H7 (cell line): ENCODE results near the gene MUSK. TPM values are rescaled to one million over a fixed set of nuclear protein-coding genes. Genes with fewer than 3 reads are reported as not detected.
A peak's percentile ranks its signal among the peaks of the same experiment; 100 is the strongest.
"Not testable (repeated sequence)": the region's sequence is repeated elsewhere in the genome, so short reads cannot be mapped to it uniquely, and the experiment has no call there.

Experiments
- DNase-seq: peaks from one replicate; pipeline ENCODE4 v3.0.0; 2012
- H3K27me3 ChIP-seq: 2 replicates; pipeline ENCODE4 v1.6.0; 2011; ENCODE audit warnings: mild to moderate bottlenecking, low read length; ENCODE audit not compliant: control insufficient read depth, insufficient read depth
- H3K36me3 ChIP-seq: replicated peaks from 2 replicates; pipeline ENCODE4 v1.5.1; 2011; ENCODE audit warnings: low read length; ENCODE audit not compliant: control insufficient read depth, insufficient read depth
- H3K4me3 ChIP-seq: 2 replicates; pipeline ENCODE4 v1.5.1; 2011; ENCODE audit warnings: low read depth, mild to moderate bottlenecking, control low read depth, low read length, moderate library complexity; ENCODE audit not compliant: insufficient read depth
- total RNA-seq: library from RNA; depleted of rRNA; stranded (reverse); fragments of >200 nt; shearing (Covaris generic); gene quantifications from 2 replicates; pipeline ENCODE4 v1.2.3, GENCODE V29; 2014

Gene MUSK
- total RNA-seq, 1 experiment from 2014 or later, result not detected

DNA sequence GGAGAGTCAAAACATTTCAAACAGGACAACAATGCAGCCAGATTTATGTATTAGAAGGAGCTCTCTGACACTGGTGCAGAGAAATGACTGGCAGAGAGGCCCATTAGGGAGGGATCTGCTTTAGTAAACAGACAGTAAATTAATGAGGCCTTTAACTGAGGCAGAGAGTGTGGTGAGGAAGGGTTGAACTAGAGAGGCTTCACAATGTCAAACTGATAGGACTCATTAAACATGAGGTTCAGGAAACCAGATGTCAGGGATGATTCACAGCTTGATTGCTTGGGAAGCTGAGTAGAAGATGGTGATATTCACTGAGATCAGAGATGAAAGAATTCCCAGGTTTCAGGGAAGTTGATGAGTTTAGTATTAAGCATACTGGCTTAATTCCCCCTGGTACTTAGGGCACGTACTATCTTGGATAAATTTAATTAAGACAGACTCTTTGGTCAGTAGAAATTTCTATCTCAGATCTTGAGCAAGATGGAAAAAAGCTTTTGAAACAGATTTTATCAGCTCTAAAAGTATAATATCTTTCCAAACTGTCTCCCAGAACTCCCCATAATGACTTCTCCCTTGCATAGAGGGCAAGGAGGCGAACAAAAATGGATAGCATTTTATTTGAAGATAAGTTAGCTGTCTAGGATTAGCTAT is 8.6 kb upstream of the MUSK start:
- DNase-seq, result no peak
- Histone ChIP-seq H3K4me3 (no peak overlapping the region), H3K36me3 (no peaks in the 10 kb centered on the region), H3K27me3 (no peaks in the 10 kb centered on the region)

DNA sequence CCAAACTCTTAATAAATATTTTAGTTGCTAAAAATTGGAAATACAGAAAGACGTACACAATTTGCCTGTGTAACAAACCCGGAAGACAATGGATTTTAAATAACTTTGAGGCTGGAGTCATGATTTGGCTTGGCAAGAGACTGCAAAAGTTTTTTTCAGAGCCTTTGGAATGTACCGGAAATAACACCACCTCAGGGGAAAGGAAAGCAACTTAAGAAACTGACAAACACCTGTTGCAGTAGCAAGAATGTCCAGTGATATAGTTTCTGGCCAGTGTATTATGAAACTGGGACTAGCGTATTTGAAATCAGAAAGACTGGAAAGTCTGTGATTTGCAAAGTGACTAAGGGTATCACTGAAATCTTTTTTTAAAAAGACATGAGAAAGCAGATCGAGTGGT is 842 bp downstream of the MUSK start:
- Histone ChIP-seq H3K4me3 (no peak overlapping the region), H3K27me3 (no peaks in the 10 kb centered on the region), H3K36me3 (no peaks in the 10 kb centered on the region)
- no peak for DNase-seq

DNA sequence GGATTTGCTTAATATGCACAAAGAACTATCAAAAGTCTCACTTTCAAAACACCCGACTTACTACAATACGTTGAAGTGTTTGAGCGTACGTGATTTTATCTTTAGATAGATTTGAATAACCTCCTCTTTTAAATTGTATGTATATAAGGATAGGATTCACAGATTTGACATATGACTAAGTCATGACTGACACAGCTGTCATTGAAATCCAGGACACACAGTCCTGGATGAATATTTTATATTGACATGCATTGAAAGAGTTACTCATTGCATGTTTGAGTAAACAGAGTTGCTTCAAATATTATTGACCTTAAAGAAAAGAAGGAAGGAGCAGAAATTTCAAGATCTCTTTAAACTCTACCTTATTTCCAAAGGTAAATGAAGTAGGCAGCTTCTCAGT is 3.3 kb downstream of the MUSK start:
- Histone ChIP-seq H3K4me3 (no peak overlapping the region), H3K27me3 (no peaks in the 10 kb centered on the region), H3K36me3 (no peaks in the 10 kb centered on the region)
- no peak for DNase-seq

DNA sequence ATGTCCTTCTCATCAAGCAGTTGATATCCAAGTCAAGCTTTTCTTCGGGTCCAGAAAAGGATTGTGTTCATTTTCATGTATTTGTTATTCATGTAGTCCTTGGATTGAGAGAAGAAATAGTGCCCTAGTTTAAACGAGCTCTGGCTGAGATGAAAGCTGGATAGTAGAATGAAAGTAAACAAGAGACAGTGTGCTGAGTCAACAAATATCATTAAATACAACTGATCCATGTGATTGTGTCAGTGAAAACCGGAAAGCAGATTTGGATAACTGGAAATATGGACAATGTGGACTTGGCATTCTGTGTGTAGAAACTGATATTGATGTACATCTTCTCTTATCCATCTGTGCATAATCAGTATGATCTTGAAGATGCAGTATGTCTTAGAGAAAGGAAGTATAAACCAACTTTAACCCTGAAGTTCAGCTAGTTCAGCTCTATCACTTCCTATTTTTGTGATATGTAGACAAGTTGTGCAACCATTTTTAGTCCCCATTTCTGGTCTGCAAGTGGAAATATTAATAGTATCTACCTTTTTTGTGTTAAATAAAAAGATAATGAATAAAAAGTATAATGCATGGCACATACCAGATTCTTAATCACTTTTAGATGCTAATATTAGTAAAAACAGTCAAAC is 4.4 kb downstream of the MUSK start:
- Histone ChIP-seq H3K36me3 (no peaks in the 10 kb centered on the region), H3K27me3 (no peaks in the 10 kb centered on the region), H3K4me3 (no peak overlapping the region)
- no peak for DNase-seq

DNA sequence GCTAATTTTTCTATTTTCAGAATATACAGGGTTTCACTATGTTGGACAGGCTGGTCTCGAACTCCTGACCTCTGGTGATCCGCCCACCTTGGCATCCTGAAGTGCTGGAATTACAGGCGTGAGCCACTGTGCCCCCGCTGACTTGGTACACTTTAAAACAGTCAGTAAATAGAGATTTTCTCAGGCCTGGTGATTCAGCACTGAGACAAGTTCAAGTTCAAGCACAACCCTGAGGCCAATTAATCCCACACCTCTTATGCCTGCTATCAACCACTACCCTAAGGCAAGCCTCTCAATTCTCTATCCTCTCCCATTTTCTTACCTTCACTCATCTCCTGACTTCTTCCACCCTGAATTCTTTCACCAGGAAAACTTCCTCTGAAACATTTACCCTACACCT is 18.9 kb downstream of the MUSK start:
- DNase-seq, result no peak
- H3K4me3 ChIP-seq, result no peak overlapping the region
- no peaks in the 10 kb centered on the region for H3K27me3 ChIP-seq
- no peaks in the 10 kb centered on the region for H3K36me3 ChIP-seq

DNA sequence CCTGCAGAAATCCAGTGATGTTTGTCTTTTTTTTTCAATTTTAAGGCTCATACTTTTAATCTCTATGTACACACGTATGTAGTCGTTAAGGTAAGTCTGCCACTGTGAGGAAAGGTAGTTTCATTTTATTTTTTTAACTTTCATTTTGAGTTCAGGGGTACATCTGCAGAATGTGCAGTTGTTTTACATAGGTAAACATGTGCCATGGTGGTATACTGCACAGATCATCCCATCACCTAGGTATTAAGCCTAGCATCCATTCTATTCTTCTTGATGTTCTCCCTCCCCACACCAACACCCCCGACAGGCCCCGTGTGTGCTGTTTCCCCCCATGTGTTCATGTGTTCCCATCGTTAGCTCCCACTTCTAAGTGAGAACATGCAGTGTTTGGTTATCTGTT is 19.7 kb downstream of the MUSK start:
- no peak for DNase-seq
- no peaks in the 10 kb centered on the region for H3K27me3 ChIP-seq
- no peak overlapping the region for H3K4me3 ChIP-seq
- H3K36me3 ChIP-seq, result no peaks in the 10 kb centered on the region

DNA sequence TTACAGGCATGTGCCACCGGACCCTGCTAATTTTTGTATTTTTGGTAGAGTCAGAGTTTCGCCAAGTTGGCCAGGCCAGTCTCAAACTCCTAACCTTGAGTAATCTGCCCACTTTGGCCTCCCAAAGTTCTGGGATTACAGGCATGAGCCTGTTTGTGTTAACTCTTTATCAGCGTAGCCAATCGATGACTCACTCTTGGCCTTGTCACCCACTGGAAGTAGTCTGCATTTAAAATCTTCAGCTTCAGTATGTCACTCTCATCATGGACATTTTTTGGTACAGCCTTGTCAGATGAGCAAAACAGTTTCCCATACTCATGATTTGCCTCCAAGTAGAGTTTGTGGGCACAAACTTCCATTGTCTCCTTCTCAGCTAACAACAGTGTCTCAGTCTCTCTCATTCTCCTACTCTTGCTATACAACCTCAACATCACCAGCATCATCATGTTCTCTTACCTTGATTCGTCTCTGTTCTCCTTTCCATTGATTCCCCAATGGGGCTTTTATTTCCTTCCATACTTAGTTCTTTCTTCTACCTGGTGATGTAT is 22.5 kb downstream of the MUSK start:
- Histone ChIP-seq H3K4me3 (no peak overlapping the region), H3K27me3 (no peaks in the 10 kb centered on the region), H3K36me3 (no peaks in the 10 kb centered on the region)
- DNase-seq, result no peak

DNA sequence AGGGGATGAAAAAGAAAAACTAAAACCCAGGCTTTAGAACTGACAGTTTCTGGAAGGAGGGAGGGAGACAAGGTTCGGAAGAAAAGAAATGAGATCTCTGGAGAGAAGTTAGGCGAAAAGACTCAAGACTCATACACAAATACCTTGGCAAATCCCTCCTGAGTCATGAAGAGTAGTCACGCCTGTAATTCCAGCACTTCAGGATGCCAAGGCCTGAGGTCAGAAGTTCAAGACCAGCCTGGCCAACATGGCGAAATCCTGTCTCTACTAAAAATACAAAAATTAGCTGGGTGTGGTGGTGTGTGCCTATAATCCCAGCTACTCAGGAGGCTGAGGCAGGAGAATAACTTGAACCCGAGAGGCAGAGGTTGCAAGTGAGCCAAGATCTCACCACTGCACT is 27.3 kb downstream of the MUSK start:
- not testable (repeated sequence) for H3K27me3 ChIP-seq, H3K36me3 ChIP-seq, H3K4me3 ChIP-seq, DNase-seq

DNA sequence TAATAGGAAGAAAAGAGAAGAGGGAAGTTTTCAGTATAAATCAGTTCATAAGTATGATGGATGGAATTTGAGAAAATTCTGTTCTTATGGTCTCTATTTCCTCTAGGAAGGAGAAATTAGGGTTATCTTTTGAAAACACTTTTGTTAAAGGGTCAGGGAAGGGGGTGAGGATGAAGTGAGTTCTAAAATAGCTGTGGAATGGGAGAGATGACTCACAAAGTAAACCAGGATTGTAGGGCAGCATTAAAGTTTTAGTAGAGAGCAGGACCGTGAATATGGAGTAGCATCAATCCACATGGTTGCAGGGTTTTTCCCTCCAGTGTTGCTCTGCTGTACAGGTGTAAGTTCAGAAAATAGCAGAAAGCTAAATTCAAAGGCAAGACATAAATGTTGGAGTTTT is 32.4 kb downstream of the MUSK start:
- H3K27me3 ChIP-seq, result no peaks in the 10 kb centered on the region
- DNase-seq, result no peak
- no peak overlapping the region for H3K4me3 ChIP-seq
- no peaks in the 10 kb centered on the region for H3K36me3 ChIP-seq

DNA sequence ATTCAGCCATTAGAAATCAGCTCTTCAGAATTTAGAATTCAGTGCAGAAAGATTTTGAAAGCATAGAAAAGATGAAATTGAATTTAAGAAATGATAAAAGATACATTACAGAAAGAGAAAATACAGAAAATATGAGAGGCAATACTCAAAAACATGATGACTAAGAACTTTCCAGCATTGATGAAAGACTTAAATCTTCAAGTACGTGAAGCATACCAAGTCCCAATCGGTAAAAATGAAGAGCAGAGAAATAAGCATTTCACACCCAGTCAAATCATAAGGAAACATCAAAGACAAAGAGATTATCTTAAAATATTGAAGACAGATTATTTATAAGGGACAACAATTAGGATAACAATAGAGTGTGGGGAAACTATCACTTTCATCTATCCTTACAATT is 35.1 kb downstream of the MUSK start:
- Histone ChIP-seq H3K4me3 (no peak overlapping the region), H3K36me3 (no peaks in the 10 kb centered on the region), H3K27me3 (no peaks in the 10 kb centered on the region)
- DNase-seq, result no peak

DNA sequence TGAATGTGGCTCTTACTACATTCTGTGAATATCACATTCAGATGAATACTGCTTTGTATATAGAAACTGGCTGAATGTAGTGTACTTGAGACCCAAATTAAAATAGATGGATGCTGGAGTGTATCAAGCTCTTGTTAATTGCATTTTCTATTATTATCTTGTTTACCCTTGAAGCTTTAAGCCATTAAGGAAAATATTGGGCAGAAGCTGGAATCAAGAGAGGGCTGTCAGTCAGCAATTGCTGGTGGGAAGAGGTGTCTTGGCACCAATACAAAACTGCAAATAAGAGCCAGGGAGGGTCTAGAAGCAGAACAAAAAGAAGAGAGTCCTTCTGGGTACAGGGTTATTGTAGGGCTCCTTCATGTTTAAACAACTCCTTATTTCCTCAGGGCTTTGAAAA is 38.8 kb downstream of the MUSK start:
- no peaks in the 10 kb centered on the region for H3K36me3 ChIP-seq
- no peak for DNase-seq
- H3K27me3 ChIP-seq, result no peaks in the 10 kb centered on the region
- no peak overlapping the region for H3K4me3 ChIP-seq

DNA sequence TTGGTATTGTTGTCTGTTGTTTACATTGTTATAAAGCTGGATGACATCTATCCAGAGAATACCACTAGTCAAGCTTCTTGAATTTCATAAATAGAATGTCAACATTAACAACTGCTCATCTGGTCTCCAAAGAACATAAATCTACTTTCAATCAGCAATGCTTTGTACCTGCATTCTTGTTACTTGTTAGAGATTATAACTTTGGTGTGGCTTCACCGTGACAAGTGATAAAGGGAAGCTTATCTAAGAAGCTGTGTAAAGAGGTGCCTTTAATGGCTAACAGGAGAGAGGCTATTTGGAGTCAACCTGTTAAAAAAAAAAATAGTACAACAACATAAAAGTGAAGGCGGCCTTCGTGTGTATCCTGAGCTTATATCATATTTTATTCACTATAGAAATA is 41.8 kb downstream of the MUSK start:
- no peaks in the 10 kb centered on the region for H3K36me3 ChIP-seq
- H3K4me3 ChIP-seq, result no peak overlapping the region
- no peaks in the 10 kb centered on the region for H3K27me3 ChIP-seq
- DNase-seq, result no peak

DNA sequence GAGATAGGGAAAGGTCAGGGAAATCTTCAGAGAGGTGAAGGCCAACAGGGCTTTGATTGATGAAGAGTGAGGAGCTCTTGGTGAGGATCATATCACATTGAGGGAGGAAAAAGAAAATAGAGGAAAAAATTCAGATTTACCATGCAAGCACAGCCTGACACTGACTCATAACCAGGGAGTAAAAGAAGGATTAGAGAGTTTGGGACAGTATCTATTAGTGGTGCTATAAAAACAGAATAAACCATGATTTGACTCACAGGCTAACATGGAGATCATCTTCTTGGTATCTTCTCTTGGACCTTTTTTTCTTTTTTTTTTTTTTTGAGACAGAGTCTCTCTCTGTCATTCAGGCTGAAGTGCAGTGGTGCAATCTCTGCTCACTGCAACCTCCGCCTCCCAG is 44.4 kb downstream of the MUSK start:
- H3K4me3 ChIP-seq, result no peak overlapping the region
- no peaks in the 10 kb centered on the region for H3K27me3 ChIP-seq
- no peak for DNase-seq
- H3K36me3 ChIP-seq, result no peaks in the 10 kb centered on the region

DNA sequence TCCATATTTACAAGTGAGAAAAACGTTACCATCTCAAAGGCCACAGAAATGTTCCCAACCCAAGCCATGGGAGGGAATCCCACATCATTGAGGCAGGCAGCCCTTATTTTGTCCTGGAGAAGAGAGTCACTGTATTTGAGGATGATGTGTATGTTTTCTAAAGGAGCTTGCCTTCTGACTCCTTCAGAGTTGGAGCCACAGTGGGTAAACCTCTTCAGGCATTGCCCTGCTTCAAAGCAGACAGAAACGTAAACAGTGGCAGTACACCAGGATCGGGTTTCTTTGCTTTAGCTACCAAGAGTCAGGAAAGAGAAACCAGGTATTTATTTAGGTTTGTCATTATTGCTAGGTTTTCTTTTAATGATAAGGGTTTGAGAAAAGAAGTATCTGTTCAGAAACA is 45.7 kb downstream of the MUSK start:
- H3K36me3 ChIP-seq, result no peaks in the 10 kb centered on the region
- no peaks in the 10 kb centered on the region for H3K27me3 ChIP-seq
- no peak overlapping the region for H3K4me3 ChIP-seq
- no peak for DNase-seq

DNA sequence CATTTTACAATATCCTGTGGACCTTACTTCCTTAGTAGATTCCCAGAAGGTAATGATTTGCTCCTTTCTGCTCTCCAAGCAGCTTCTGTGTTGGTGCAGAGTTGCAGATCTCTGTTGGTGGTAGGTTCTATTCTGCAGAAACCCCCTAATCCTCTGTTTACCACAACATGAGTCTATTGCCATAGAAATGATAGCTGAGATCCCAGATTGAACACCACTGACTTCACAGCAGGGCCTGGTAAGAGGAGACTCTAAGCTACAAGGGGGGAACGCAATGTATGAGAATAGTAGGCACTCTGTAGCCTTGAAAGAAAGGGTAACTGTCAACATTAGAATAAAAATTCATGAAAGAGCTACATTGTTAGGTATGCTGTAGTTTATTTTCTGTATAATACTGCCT is 59.5 kb downstream of the MUSK start:
- H3K27me3 ChIP-seq, result no peaks in the 10 kb centered on the region
- peak; percentile 33 for DNase-seq
- H3K4me3 ChIP-seq, result no peak overlapping the region
- H3K36me3 ChIP-seq, result no peaks in the 10 kb centered on the region
